PC-9 (cell line): ENCODE data around the gene SCAF8. TPM values are rescaled to one million over a fixed set of nuclear protein-coding genes. Genes with fewer than 3 reads are reported as not detected.

Experiments used
- BruUV-seq: library from RNA; stranded (reverse); fragments of 400-500 nt; replicated peaks from 2 replicates; lab custom pipeline; 2021; lab: Mats Ljungman, UMichigan
- CTCF ChIA-PET: fragments of 300-600 bp; sonication (Branson Sonifier 250); formaldehyde crosslinking; loops from one replicate; lab custom pipeline; 2022; ENCODE audit warnings: antibody characterized with exemption; lab: Charles Lee
- POLR2A ChIA-PET: fragments of 300-600 bp; sonication (Branson Sonifier 250); formaldehyde crosslinking; loops from one replicate; lab custom pipeline; 2022; ENCODE audit warnings: antibody characterized with exemption; ENCODE audit not compliant: unreplicated experiment; lab: Charles Lee
- DNase-seq, 2 experiments: peaks; one replicate each; pipeline versions ENCODE4 v3.0.0 to v3.0.0-alpha.2; 2015 to 2022; ENCODE audit warnings: mixed read lengths in 1 of 2
- H2AFZ ChIP-seq: fragments of 200-600 bp; sonication (generic); 2 replicates; pipeline ENCODE4 v1.8.1; 2017; ENCODE audit warnings: antibody characterized with exemption
- H3F3A ChIP-seq: fragments of 200-600 bp; sonication (generic); 2 replicates; pipeline ENCODE4 v1.8.1; 2017; ENCODE audit warnings: antibody characterized with exemption, mild to moderate bottlenecking, low read depth; ENCODE audit not compliant: insufficient read depth
- H3K27ac ChIP-seq: fragments of 200-600 bp; sonication (generic); 2 replicates; pipeline ENCODE4 v1.6.1; 2016; ENCODE audit warnings: mixed run types
- H3K27me3 ChIP-seq: fragments of 200-600 bp; sonication (generic); 2 replicates; pipeline ENCODE4 v1.6.1; 2016; ENCODE audit warnings: low read depth, mixed run types; ENCODE audit not compliant: insufficient read depth
- H3K36me3 ChIP-seq: fragments of 200-600 bp; sonication (generic); 2 replicates; pipeline ENCODE4 v1.6.1; 2016; ENCODE audit warnings: low read depth, mixed run types
- H3K4me1 ChIP-seq: fragments of 200-600 bp; sonication (generic); replicated peaks from 2 replicates; pipeline ENCODE4 v1.6.1; 2016; ENCODE audit warnings: mixed run types; ENCODE audit not compliant: insufficient read depth
- H3K4me2 ChIP-seq: fragments of 200-600 bp; sonication (generic); 2 replicates; pipeline ENCODE4 v1.6.1; 2017; ENCODE audit warnings: mixed run types
- H3K4me3 ChIP-seq: fragments of 200-600 bp; sonication (generic); 2 replicates; pipeline ENCODE4 v1.6.1; 2016; ENCODE audit warnings: mixed run types
- H3K79me2 ChIP-seq: fragments of 200-600 bp; sonication (generic); 2 replicates; pipeline ENCODE4 v1.6.1; 2017; ENCODE audit warnings: low read depth, mixed run types
- H3K9me2 ChIP-seq: fragments of 200-600 bp; sonication (generic); 2 replicates; pipeline ENCODE4 v1.8.1; 2017; ENCODE audit warnings: mild to moderate bottlenecking; ENCODE audit not compliant: insufficient read depth
- H3K9me3 ChIP-seq: fragments of 200-600 bp; sonication (generic); 2 replicates; pipeline ENCODE4 v1.8.1; 2016; ENCODE audit warnings: low read depth; ENCODE audit not compliant: insufficient read depth
- H4K20me1 ChIP-seq: fragments of 200-600 bp; sonication (generic); 2 replicates; pipeline ENCODE4 v1.8.1; 2017; ENCODE audit not compliant: insufficient read depth
- CTCF ChIP-seq: fragments of 200-600 bp; sonication (generic); conservative IDR thresholded peaks from 2 replicates; pipeline ENCODE4 v1.6.1; 2017; ENCODE audit warnings: mixed run types, antibody characterized with exemption, mild to moderate bottlenecking, moderate library complexity
- EZH2 ChIP-seq: fragments of 200-600 bp; sonication (generic); IDR thresholded peaks from 2 replicates; pipeline ENCODE4 v1.8.0; 2017; ENCODE audit warnings: antibody characterized with exemption, low read depth
- intact Hi-C: fragments of 100-400 bp; cut with micrococcal nuclease; formaldehyde crosslinking; loops from one replicate; pipeline ENCODE4 v1.10.0; 2022; ENCODE audit not compliant: unreplicated experiment
- total RNA-seq: library from RNA; stranded (reverse); gene quantifications from 2 replicates; pipeline ENCODE4 v1.2.3, GENCODE V29; 2021

Gene SCAF8
- total RNA-seq, 1 experiment from 2014 or later, result 22.7 TPM

GRCh38 chr6:154754152-154754551, 20.9 kb downstream of the SCAF8 start:
- Histone ChIP-seq H3F3A (no peaks in the 10 kb centered on the region), H3K9me3 (no peaks in the 10 kb centered on the region), H3K27ac (0 out of 2 replicates have a peak overlapping the region, but pooled peaks have one; percentile 6), H2AFZ (no peak overlapping the region), H3K27me3 (no peaks in the 10 kb centered on the region), H3K4me1 (no peaks in the 10 kb centered on the region), H3K36me3 (0 out of 2 replicates have a peak, but pooled peaks cover 3% of the 10 kb centered on the region), H4K20me1 (peaks cover 97% of the 10 kb centered on the region), H3K4me3 (no peak overlapping the region), H3K9me2 (no peaks in the 10 kb centered on the region), H3K79me2 (peaks cover 100% of the 10 kb centered on the region), H3K4me2 (no peak overlapping the region)
- CTCF ChIA-PET, result no interaction called here
- no TSS peak for BruUV-seq
- TF ChIP-seq EZH2, result no peak
- TF ChIP-seq CTCF, result no peak
- DNase-seq, result no peak
- intact Hi-C loops, result no loop called here
- POLR2A ChIA-PET, result no interaction called here

- H4K20me1 ChIP-seq, result peaks cover 82% of the 10 kb centered on the region
- H3F3A ChIP-seq, result no peaks in the 10 kb centered on the region
- TF ChIP-seq EZH2 (no peak), CTCF (no peak)
- H3K27me3 ChIP-seq, result no peaks in the 10 kb centered on the region
- no peak for DNase-seq
- no peaks in the 10 kb centered on the region for H3K9me2 ChIP-seq
- H3K27ac ChIP-seq, result no peak overlapping the region
- CTCF ChIA-PET, result no interaction called here
- H3K9me3 ChIP-seq, result no peaks in the 10 kb centered on the region
- no peaks in the 10 kb centered on the region for H3K4me1 ChIP-seq
- no TSS peak for BruUV-seq
- intact Hi-C loops, result no loop called here
- no peak overlapping the region for H3K4me3 ChIP-seq
- H3K79me2 ChIP-seq, result peaks cover 99% of the 10 kb centered on the region
- H2AFZ ChIP-seq, result no peak overlapping the region
- POLR2A ChIA-PET, result no interaction called here
- no peak overlapping the region for H3K4me2 ChIP-seq
- 0 out of 2 replicates have a peak, but pooled peaks cover 3% of the 10 kb centered on the region for H3K36me3 ChIP-seq
These were observed 24.3 kb downstream of the SCAF8 start for GRCh38 chr6:154757352-154758050.

GRCh38 chr6:154758125-154758524, 24.9 kb downstream of the SCAF8 start:
- Histone ChIP-seq H3K4me1 (no peaks in the 10 kb centered on the region), H3K27ac (no peak overlapping the region)

More at GRCh38 chr6:154758125-154758524, 24.9 kb downstream of the SCAF8 start:
- Histone ChIP-seq H3K4me2 (no peak overlapping the region), H3K4me3 (no peak overlapping the region), H2AFZ (no peak overlapping the region), H4K20me1 (peaks cover 81% of the 10 kb centered on the region), H3K9me3 (no peaks in the 10 kb centered on the region), H3F3A (no peaks in the 10 kb centered on the region), H3K36me3 (peaks cover 5% of the 10 kb centered on the region; the same call in 1 of the 2 replicates), H3K9me2 (no peaks in the 10 kb centered on the region), H3K79me2 (peaks cover 99% of the 10 kb centered on the region), H3K27me3 (no peaks in the 10 kb centered on the region)
- BruUV-seq, result no TSS peak
- ChIA-PET POLR2A (no interaction called here), CTCF (no interaction called here)
- intact Hi-C loops, result no loop called here
- no peak for DNase-seq
- TF ChIP-seq EZH2 (no peak), CTCF (no peak)
